Measurements from ENCODE around the gene FAM162A.

FAM162A gene

GRCh38 chr3:122389197-122389596, 5.2 kb downstream of the FAM162A start:
- DNase-seq = no peak

GRCh38 chr3:122389892-122390291, 5.9 kb downstream of the FAM162A start:
- DNase-seq = no peak

- no peak for DNase-seq
Observed at GRCh38 chr3:122390665-122391064, 6.7 kb downstream of the FAM162A start.

- DNase-seq = no peak
Observed at GRCh38 chr3:122391681-122392446, 7.9 kb downstream of the FAM162A start.

- DNase-seq = peak; percentile 64
Observed at GRCh38 chr3:122392868-122393844, 9.2 kb downstream of the FAM162A start.

GRCh38 chr3:122394173-122394572, 10.2 kb downstream of the FAM162A start:
- no peak for DNase-seq

GRCh38 chr3:122395582-122395981, 11.6 kb downstream of the FAM162A start:
- no peak for DNase-seq

GRCh38 chr3:122396511-122396910, 12.5 kb downstream of the FAM162A start:
- no peak for DNase-seq

GRCh38 chr3:122397201-122397600, 13.2 kb downstream of the FAM162A start:
- no peak for DNase-seq

GRCh38 chr3:122398920-122399319, 14.9 kb downstream of the FAM162A start:
- DNase-seq = no peak

GRCh38 chr3:122403489-122403888, 19.5 kb downstream of the FAM162A start:
- DNase-seq = no peak

- DNase-seq = no peak
Observed at GRCh38 chr3:122405015-122405414, 21.0 kb downstream of the FAM162A start.

GRCh38 chr3:122406198-122406597, 22.2 kb downstream of the FAM162A start:
- no peak for DNase-seq

GRCh38 chr3:122407946-122408345, 24.0 kb downstream of the FAM162A start:
- no peak for DNase-seq

- no peak for DNase-seq
Observed at GRCh38 chr3:122409446-122409845, 25.5 kb downstream of the FAM162A start.

GRCh38 chr3:122410111-122410510, 26.1 kb downstream of the FAM162A start:
- no peak for DNase-seq

- DNase-seq = no peak
Observed at GRCh38 chr3:122410639-122411038, 26.7 kb downstream of the FAM162A start.

GRCh38 chr3:122414391-122414790, 30.4 kb downstream of the FAM162A start:
- no peak for DNase-seq

GRCh38 chr3:122415104-122415744, 31.2 kb downstream of the FAM162A start:
- DNase-seq = no peak

GRCh38 chr3:122415762-122416654, 32.0 kb downstream of the FAM162A start, which contains the start of gene WDR5B:
WDR5B (minus strand) TSS chr3:122416062; CDS start chr3:122415528, 534 bp downstream.
- DNase-seq = no peak

- DNase-seq = no peak
Observed at GRCh38 chr3:122416966-122417365, 33.0 kb downstream of the FAM162A start.

GRCh38 chr3:122421101-122421500, 37.1 kb downstream of the FAM162A start:
- no peak for DNase-seq

All from COR-L47 (cell line).